Measurements from ENCODE around the gene PA2G4. TPM values are rescaled to one million over a fixed set of nuclear protein-coding genes. Genes with fewer than 3 reads are reported as not detected.

PA2G4 gene
- 78.5 TPM for total RNA-seq

GRCh38 chr12:56104109-56104814 is at the start of gene PA2G4:
Gene PA2G4 (plus strand): TSS chr12:56104559. CDS start chr12:56104738, 179 bp downstream.

GRCh38 chr12:56079723-56080555 is 24.4 kb upstream of the PA2G4 start, which contains the start of gene ERBB3:
Gene ERBB3 (plus strand): TSS chr12:56080165. CDS start chr12:56080301, 136 bp downstream.

GRCh38 chr12:56116267-56117081 is 12.1 kb downstream of the PA2G4 start, which contains the start of gene RPL41:
Gene RPL41 (plus strand): TSS chr12:56116633.

GRCh38 chr12:56117778-56118687 is 13.7 kb downstream of the PA2G4 start, which contains the start of gene ZC3H10:
Gene ZC3H10 (plus strand): TSS chr12:56118266. CDS start chr12:56120563, 2,297 bp downstream.

GRCh38 chr12:56127888-56128669 is 23.7 kb downstream of the PA2G4 start, which contains the start of gene ESYT1:
Gene ESYT1 (plus strand): TSS chr12:56128267. CDS start chr12:56128320, 53 bp downstream.

GRCh38 chr12:56152132-56152755 is 47.9 kb downstream of the PA2G4 start, which contains the start of gene MYL6B:
Gene MYL6B (plus strand): TSS chr12:56152587. CDS start chr12:56153919, 1,332 bp downstream.

GRCh38 chr12:56158029-56158925 is 53.9 kb downstream of the PA2G4 start, which contains the start of gene MYL6:
Gene MYL6 (plus strand): TSS chr12:56158359. CDS start chr12:56158402, 43 bp downstream.

Other genes starting within 250 kb of the PA2G4 start
- gene PYM1, start 176.7 kb upstream of the PA2G4 start, total RNA-seq = 22.0 TPM
- 20.2 TPM for gene DGKA, start 173.4 kb upstream of the PA2G4 start, total RNA-seq
- gene PMEL, start 138.5 kb upstream of the PA2G4 start, total RNA-seq = 3.2 TPM
- 37.2 TPM for gene CDK2, start 137.7 kb upstream of the PA2G4 start, total RNA-seq
- 86.6 TPM for gene RAB5B, start 130.5 kb upstream of the PA2G4 start, total RNA-seq
- gene SUOX, start 107.3 kb upstream of the PA2G4 start, total RNA-seq = 30.5 TPM
- 6.0 TPM for gene IKZF4, start 83.5 kb upstream of the PA2G4 start, total RNA-seq
- gene RPS26, start 62.6 kb upstream of the PA2G4 start, total RNA-seq = 280 TPM
- 123 TPM for gene ERBB3, start 24.4 kb upstream of the PA2G4 start, total RNA-seq
- 1,889 TPM for gene RPL41, start 12.1 kb downstream of the PA2G4 start, total RNA-seq
- 4.9 TPM for gene ZC3H10, start 13.7 kb downstream of the PA2G4 start, total RNA-seq
- 105 TPM for gene ESYT1, start 23.7 kb downstream of the PA2G4 start, total RNA-seq
- gene MYL6B, start 48.0 kb downstream of the PA2G4 start, total RNA-seq = 79.0 TPM
- 1,413 TPM for gene MYL6, start 53.8 kb downstream of the PA2G4 start, total RNA-seq
- gene SMARCC2, start 84.9 kb downstream of the PA2G4 start, total RNA-seq = 119 TPM
- 40.6 TPM for gene RNF41, start 117.4 kb downstream of the PA2G4 start, total RNA-seq
- gene NABP2, start 119.8 kb downstream of the PA2G4 start, total RNA-seq = 22.0 TPM
- gene SLC39A5, start 125.5 kb downstream of the PA2G4 start, total RNA-seq = 34.9 TPM
- gene ANKRD52, start 153.8 kb downstream of the PA2G4 start, total RNA-seq = 25.7 TPM
- 15.4 TPM for gene COQ10A, start 162.4 kb downstream of the PA2G4 start, total RNA-seq
- gene CS, start 195.8 kb downstream of the PA2G4 start, total RNA-seq = 150 TPM
- gene CNPY2, start 211.4 kb downstream of the PA2G4 start, total RNA-seq = 56.6 TPM
- 73.3 TPM for gene PAN2, start 229.4 kb downstream of the PA2G4 start, total RNA-seq
- gene IL23A, start 234.3 kb downstream of the PA2G4 start, total RNA-seq = not detected

Measured in metanephros (tissue), 1 donor.